Suprapubic skin (tissue), 4 donors: ENCODE data around the gene SLC1A5. TPM values are rescaled to one million over a fixed set of nuclear protein-coding genes. Genes with fewer than 3 reads are reported as not detected.

Experiments
- DNase-seq, 2 donors: peaks; one replicate each; pipeline ENCODE4 v3.0.0-alpha.2; 2019; ENCODE audit warnings: low spot score in 2 of 2
- H3K27ac ChIP-seq: fragments of 200-600 bp; sonication (generic); one replicate; pipeline ENCODE4 v1.5.1; 2019
- H3K27me3 ChIP-seq: fragments of 200-600 bp; sonication (generic); one replicate; pipeline ENCODE4 v1.5.1; 2019
- H3K36me3 ChIP-seq: fragments of 200-600 bp; sonication (generic); one replicate; pipeline ENCODE4 v1.5.1; 2019
- H3K4me1 ChIP-seq: fragments of 200-600 bp; sonication (generic); one replicate; pipeline ENCODE4 v1.5.1; 2019
- H3K4me3 ChIP-seq: fragments of 200-600 bp; sonication (generic); one replicate; pipeline ENCODE4 v1.5.1; 2019; ENCODE audit warnings: mild to moderate bottlenecking
- H3K9me3 ChIP-seq: fragments of 200-600 bp; sonication (generic); one replicate; pipeline ENCODE4 v1.5.1; 2019
- EP300 ChIP-seq: sonication (generic); formaldehyde crosslinking; IDR thresholded peaks from one replicate; pipeline ENCODE4 v1.6.1; 2017; ENCODE audit warnings: antibody characterized with exemption
- POLR2A ChIP-seq, 2 donors: fragments of 450-650 bp; IDR thresholded peaks; one replicate each; pipeline ENCODE4 v1.6.1; 2017; ENCODE audit warnings: antibody characterized with exemption in 2 of 2, mild to moderate bottlenecking in 2 of 2, moderate library complexity in 2 of 2
- POLR2AphosphoS5 ChIP-seq, 3 donors: sonication (generic); formaldehyde crosslinking; IDR thresholded peaks; one replicate each; pipeline ENCODE4 v1.6.1; 2017; ENCODE audit warnings: antibody characterized with exemption in 3 of 3
- WGBS: methylation state at CpG from one replicate; pipeline ENCODE4 v1.1.5; 2018; 5-methylcytosine and 5-hydroxymethylcytosine counted together
- total RNA-seq, 4 donors: library from RNA; depleted of rRNA; stranded (reverse); fragments of >200 nt; gene quantifications; one replicate each; pipeline ENCODE4 v1.1.0, GENCODE V29; 2016
- TF ChIP-seq, protein P1 (sequence below), 2 donors: fragments of 200-600 bp in 1 of 2; fragments of 450-650 bp in 1 of 2; sonication (generic) in 1 of 2; IDR thresholded peaks; one replicate each; pipeline ENCODE4 v1.5.1; 2016 to 2019; ENCODE audit warnings: antibody characterized with exemption in 2 of 2, mild to moderate bottlenecking in 1 of 2, moderate library complexity in 1 of 2

The SLC1A5 gene
- total RNA-seq, 4 donors from 2014 or later = 79.4 to 191 (median 131) TPM

DNA sequence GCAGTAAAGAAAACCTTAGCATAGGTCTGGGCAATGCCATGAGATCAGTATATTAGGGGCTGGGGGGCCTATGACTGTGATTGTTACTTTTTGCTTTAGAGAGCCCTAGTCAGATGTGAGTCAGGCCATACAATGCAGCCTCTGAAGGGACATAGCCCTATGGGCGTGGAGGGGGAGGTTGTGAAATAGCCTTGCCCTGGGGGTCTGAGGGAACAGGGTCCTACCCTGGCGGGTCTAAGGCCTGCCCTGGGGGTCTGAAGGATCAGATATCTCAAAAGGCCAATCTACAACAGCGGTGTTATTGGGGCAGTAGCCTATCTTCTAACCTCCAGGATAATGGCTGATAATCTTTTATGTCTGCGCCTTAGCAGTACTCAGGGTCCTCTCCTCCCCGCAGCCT lies 13.8 kb upstream of the SLC1A5 start:
- Histone ChIP-seq H3K27ac (no peak overlapping the region), H3K4me3 (no peak overlapping the region), H3K9me3 (no peaks in the 10 kb centered on the region), H3K27me3 (no peaks in the 10 kb centered on the region), H3K36me3 (no peaks in the 10 kb centered on the region), H3K4me1 (no peaks in the 10 kb centered on the region)
- no peak for DNase-seq
- WGBS = 95% methylated on average over 5 of the region's 5 CpGs
- TF ChIP-seq POLR2A (IDR thresholded peaks at IDR 0.05) (no peak), POLR2AphosphoS5 (IDR thresholded peaks at IDR 0.05) (no peak), EP300 (no peak)
- TF ChIP-seq, protein P1, sequence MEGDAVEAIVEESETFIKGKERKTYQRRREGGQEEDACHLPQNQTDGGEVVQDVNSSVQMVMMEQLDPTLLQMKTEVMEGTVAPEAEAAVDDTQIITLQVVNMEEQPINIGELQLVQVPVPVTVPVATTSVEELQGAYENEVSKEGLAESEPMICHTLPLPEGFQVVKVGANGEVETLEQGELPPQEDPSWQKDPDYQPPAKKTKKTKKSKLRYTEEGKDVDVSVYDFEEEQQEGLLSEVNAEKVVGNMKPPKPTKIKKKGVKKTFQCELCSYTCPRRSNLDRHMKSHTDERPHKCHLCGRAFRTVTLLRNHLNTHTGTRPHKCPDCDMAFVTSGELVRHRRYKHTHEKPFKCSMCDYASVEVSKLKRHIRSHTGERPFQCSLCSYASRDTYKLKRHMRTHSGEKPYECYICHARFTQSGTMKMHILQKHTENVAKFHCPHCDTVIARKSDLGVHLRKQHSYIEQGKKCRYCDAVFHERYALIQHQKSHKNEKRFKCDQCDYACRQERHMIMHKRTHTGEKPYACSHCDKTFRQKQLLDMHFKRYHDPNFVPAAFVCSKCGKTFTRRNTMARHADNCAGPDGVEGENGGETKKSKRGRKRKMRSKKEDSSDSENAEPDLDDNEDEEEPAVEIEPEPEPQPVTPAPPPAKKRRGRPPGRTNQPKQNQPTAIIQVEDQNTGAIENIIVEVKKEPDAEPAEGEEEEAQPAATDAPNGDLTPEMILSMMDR (IDR thresholded peaks at IDR 0.05) = no peak

GRCh38 chr19:46798713-46799112 lies 10.3 kb upstream of the SLC1A5 start:
- no peak for DNase-seq
- no peaks in the 10 kb centered on the region for H3K36me3 ChIP-seq
- WGBS = 92% methylated on average over 2 of the region's 2 CpGs
- no peaks in the 10 kb centered on the region for H3K27me3 ChIP-seq
- H3K9me3 ChIP-seq = no peaks in the 10 kb centered on the region
- no peak overlapping the region for H3K27ac ChIP-seq
- H3K4me1 ChIP-seq = peaks cover 6% of the 10 kb centered on the region
- no peak overlapping the region for H3K4me3 ChIP-seq
- TF ChIP-seq, protein P1 (IDR thresholded peaks at IDR 0.05) = no peak
- no peak for TF ChIP-seq EP300
- TF ChIP-seq POLR2A (IDR thresholded peaks at IDR 0.05) = no peak
- no peak for TF ChIP-seq POLR2AphosphoS5 (IDR thresholded peaks at IDR 0.05)

GRCh38 chr19:46797881-46798280 lies 9.5 kb upstream of the SLC1A5 start:
- no peaks in the 10 kb centered on the region for H3K9me3 ChIP-seq
- no peaks in the 10 kb centered on the region for H3K36me3 ChIP-seq
- H3K27ac ChIP-seq = no peak overlapping the region
- H3K4me3 ChIP-seq = no peak overlapping the region
- TF ChIP-seq POLR2A (IDR thresholded peaks at IDR 0.05) = no peak
- TF ChIP-seq POLR2AphosphoS5 (IDR thresholded peaks at IDR 0.05) = no peak
- TF ChIP-seq, protein P1 (IDR thresholded peaks at IDR 0.05) = no peak
- TF ChIP-seq EP300 = no peak
- H3K4me1 ChIP-seq = peaks cover 6% of the 10 kb centered on the region
- WGBS = 92% methylated on average over 1 of the region's 1 CpG
- no peaks in the 10 kb centered on the region for H3K27me3 ChIP-seq
- DNase-seq = no peak

- H3K36me3 ChIP-seq = no peaks in the 10 kb centered on the region
- H3K4me3 ChIP-seq = no peak overlapping the region
- no peak overlapping the region for H3K27ac ChIP-seq
- DNase-seq = no peak
- WGBS = 62% methylated on average over 5 of the region's 5 CpGs
- H3K4me1 ChIP-seq = peaks cover 23% of the 10 kb centered on the region
- no peaks in the 10 kb centered on the region for H3K27me3 ChIP-seq
- H3K9me3 ChIP-seq = no peaks in the 10 kb centered on the region
- TF ChIP-seq EP300 = no peak
- TF ChIP-seq, protein P1 (IDR thresholded peaks at IDR 0.05) = no peak
- TF ChIP-seq POLR2A (IDR thresholded peaks at IDR 0.05) = no peak
- no peak for TF ChIP-seq POLR2AphosphoS5 (IDR thresholded peaks at IDR 0.05)
Measured at GRCh38 chr19:46791944-46792343, 3.5 kb upstream of the SLC1A5 start.

GRCh38 chr19:46789371-46789770 lies 977 bp upstream of the SLC1A5 start:
- Histone ChIP-seq H3K9me3 (no peaks in the 10 kb centered on the region), H3K27ac (no peak overlapping the region), H3K27me3 (no peaks in the 10 kb centered on the region), H3K4me1 (peaks cover 43% of the 10 kb centered on the region), H3K4me3 (no peak overlapping the region), H3K36me3 (no peaks in the 10 kb centered on the region)
- DNase-seq = no peak
- 87% methylated on average over 8 of the region's 8 CpGs for WGBS
- TF ChIP-seq POLR2A (IDR thresholded peaks at IDR 0.05) (no peak), EP300 (no peak), POLR2AphosphoS5 (IDR thresholded peaks at IDR 0.05) (no peak)
- TF ChIP-seq, protein P1 (IDR thresholded peaks at IDR 0.05) = no peak
